Astrocyte (in vitro differentiated cells and primary cell): Measurements from ENCODE around the gene NOTCH4.

Experiments used
- CTCF ChIP-seq: IDR thresholded peaks from 2 replicates; pipeline ENCODE4 v1.5.1; 2011; ENCODE audit warnings: low read depth, mild to moderate bottlenecking, inconsistent platforms, low read length, moderate library complexity; ENCODE audit not compliant: insufficient read depth
- EZH2 ChIP-seq: IDR thresholded peaks from 2 replicates; pipeline ENCODE4 v1.6.1; 2012; ENCODE audit warnings: mild to moderate bottlenecking, low read length, inconsistent platforms; ENCODE audit not compliant: insufficient read depth

- TF ChIP-seq EZH2: no peak
- TF ChIP-seq CTCF: no peak
Observed at GRCh38 chr6:32163559-32164258, 60.2 kb downstream of the NOTCH4 start.
